HG03196 (cell line): Measurements from ENCODE around the gene ZNF789.
"Not testable (repeated sequence)": the region's sequence is repeated elsewhere in the genome, so short reads cannot be mapped to it uniquely, and the experiment has no call there.

Experiments
- ATAC-seq: cut with Tn5 transposase; IDR thresholded peaks from one replicate; pipeline ENCODE4 v1.9.1; 2021; ENCODE audit not compliant: unreplicated experiment

ZNF789 gene

GRCh38 chr7:99501236-99501635, 28.5 kb downstream of the ZNF789 start:
- ATAC-seq: not testable (repeated sequence)

DNA sequence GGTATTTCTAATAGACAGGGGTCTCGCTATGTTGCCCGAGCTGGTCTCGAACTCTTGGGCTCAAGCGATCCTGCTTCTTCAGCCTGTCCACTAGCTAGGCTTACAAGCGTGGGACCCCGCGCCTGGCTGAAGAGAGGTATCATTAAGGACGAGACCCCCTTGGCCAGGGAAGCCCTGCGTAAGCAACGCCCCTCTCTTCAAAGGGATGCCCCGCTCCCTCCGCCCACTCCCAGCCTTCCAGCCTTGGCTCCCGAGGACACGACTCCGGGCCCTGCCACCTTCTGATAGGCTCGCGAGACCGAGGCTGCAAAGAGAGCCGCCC, 31.6 kb downstream of the ZNF789 start:
- no peak for ATAC-seq

GRCh38 chr7:99504603-99505323, 32.1 kb downstream of the ZNF789 start, which contains the start of gene ZKSCAN5:
ZKSCAN5 (plus strand) TSS chr7:99504662; CDS start chr7:99506045, 1,383 bp downstream.
- ATAC-seq: peak; percentile 74

- no peak for ATAC-seq
These were observed 32.6 kb downstream of the ZNF789 start for GRCh38 chr7:99505324-99505662.

- no peak for ATAC-seq
These were observed 41.4 kb downstream of the ZNF789 start for GRCh38 chr7:99514050-99514449.

DNA sequence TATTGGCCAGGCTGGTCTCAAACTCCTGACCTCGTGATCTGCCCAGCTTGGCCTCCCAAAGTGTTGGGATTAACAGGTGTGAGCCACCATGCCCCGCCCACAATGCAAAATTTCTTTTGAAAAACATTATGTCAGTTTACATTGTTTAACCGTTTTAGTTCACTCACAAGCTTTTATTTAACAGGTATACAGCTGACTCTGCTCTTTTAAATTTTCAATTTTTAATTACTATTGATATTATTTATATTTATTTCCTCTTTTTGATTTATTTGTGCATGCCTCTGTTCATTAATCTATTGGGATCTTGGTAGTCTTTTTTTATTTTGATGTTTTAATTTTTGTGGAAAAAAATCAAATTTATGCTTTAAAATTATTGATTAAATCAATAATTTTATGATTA, 48.7 kb downstream of the ZNF789 start:
- no peak for ATAC-seq

GRCh38 chr7:99525713-99526440, 53.2 kb downstream of the ZNF789 start:
- ATAC-seq: no peak

DNA sequence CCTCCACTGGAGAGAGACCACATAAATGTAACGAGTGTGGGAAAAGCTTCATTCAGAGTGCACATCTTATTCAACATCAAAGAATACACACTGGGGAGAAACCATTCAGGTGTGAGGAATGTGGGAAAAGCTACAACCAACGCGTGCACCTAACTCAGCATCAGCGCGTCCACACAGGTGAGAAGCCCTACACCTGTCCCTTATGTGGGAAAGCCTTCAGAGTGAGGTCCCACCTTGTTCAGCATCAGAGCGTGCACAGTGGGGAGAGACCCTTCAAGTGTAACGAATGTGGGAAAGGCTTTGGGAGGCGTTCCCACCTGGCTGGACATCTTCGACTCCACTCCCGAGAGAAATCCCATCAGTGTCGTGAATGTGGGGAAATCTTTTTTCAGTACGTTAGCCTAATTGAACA, 58.7 kb downstream of the ZNF789 start:
- ATAC-seq: no peak

GRCh38 chr7:99535667-99536066, 63.0 kb downstream of the ZNF789 start:
- ATAC-seq: no peak
